Stimulated activated CD4-positive, alpha-beta T cell treated with anti-CD3 and anti-CD28 coated beads, Interleukin-2, amount 100 ng/mL, for 24 hours (primary cell): ENCODE results near the gene SH3GL1.

Source experiments
- DNase-seq, 2 donors: peaks; one replicate each; pipeline ENCODE4 v3.0.0-alpha.2; 2020

SH3GL1 gene

DNA sequence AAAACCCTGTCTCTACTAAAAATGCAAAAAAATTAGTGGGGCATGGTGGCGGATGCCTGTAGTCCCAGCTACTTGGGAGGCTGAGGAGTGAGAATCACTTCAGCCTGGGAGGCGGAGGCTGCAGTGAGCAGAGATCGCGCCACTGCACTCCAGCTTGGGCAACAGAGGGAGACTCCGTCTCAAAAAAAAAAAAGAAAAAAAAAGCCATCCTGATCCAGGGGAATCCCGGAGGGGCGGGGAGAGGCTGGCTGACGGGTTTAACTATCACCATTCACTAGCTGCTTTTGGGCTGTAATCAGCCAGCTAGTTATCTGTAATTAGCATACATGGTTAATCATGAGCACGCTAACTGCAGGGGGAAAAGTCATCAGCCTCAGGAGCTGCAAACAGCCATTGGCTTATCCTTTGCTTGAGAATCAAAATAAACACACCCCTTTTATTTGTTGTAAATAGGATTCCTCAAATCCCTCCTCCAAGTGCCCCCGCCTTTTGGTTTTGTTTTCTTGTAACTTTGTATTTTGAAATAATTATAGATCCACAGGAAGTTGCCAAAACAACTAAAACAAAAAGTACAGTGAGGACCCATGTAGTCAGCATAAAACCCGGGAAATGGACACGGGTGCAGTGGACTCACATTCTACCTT, 86.4 kb downstream of the SH3GL1 start:
- no peak for DNase-seq
